NCI-H2227 (cell line): ENCODE measurements around the gene FIZ1.

Experiments
- DNase-seq: peaks from one replicate; lab custom pipeline; 2025; ENCODE audit not compliant: unreplicated experiment; lab: John Stamatoyannopoulos, UW

Gene FIZ1

DNA sequence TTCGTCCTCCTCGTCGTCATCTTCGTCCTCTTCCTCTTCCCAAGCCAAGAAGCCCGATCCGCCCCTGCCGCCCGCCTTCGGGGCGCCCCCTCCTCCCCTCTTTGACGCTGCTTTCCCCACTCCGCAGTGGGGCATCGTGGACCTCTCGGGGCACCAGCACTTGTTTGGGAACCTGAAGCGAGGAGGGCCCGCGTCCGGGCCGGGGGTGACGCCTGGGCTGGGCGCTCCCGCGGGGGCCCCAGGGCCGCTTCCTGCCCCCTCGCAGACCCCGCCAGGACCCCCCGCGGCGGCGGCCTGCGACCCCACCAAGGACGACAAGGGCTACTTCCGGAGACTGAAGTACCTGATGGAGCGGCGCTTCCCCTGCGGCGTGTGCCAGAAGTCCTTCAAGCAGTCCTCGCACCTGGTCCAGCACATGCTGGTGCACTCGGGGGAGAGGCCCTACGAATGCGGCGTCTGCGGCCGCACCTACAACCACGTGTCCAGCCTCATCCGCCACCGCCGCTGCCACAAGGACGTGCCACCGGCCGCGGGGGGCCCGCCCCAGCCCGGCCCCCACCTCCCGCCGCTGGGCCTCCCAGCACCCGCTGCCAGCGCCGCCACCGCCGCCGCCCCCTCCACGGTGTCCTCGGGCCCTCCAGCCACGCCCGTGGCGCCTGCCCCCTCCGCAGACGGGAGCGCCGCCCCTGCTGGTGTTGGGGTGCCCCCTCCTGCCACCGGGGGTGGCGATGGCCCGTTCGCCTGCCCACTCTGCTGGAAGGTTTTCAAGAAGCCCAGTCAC lies 14.8 kb upstream of the FIZ1 start:
- no peak for DNase-seq

DNA sequence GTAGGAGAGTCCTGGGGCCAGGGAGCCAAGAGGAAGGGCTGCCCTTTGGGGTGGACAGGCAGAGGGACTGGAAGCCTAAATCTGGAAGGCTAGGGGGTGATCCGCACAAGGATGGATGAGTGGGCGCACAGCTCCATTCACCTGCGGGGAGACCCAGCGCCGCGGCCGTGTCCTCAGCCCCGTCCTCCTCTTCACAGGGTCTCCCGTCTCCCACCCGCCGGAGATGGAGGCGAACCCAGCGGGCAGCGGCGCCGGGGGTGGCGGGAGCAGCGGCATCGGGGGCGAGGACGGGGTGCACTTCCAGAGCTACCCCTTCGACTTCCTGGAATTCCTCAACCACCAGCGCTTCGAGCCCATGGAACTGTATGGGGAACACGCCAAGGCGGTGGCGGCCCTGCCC lies 14.1 kb upstream of the FIZ1 start:
- DNase-seq = no peak

DNA sequence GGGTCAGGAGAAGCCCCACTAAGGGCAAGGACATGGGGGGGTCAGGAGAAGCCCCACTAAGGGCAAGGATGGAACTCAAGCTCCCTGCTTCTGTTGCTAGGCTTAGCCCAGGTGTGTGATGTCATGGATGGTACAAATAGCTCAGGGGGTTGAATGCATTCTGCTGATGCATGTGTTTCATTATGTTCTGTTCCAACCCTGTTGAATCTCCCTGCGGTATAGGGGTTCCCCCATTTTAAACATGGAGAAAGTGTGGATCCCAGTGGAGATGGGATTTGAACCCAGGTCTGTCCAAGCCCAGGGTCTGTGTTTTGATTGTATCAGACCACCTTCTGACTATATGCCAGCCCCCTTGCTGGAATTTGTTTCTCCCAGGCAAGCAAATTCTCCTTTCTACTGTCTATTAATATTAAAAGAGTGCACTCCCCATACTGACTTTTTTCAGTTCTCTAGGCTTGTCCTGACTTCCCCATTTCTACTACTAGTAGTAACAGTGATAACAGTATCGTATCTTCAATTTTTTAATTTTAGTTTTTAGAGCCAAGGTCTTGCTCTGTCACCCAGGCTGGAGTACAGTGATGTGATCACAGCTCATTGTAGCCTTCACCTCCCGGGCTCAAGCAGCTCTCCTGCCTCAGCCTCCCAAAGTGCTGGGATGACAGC lies 12.8 kb upstream of the FIZ1 start:
- DNase-seq = no peak

DNA sequence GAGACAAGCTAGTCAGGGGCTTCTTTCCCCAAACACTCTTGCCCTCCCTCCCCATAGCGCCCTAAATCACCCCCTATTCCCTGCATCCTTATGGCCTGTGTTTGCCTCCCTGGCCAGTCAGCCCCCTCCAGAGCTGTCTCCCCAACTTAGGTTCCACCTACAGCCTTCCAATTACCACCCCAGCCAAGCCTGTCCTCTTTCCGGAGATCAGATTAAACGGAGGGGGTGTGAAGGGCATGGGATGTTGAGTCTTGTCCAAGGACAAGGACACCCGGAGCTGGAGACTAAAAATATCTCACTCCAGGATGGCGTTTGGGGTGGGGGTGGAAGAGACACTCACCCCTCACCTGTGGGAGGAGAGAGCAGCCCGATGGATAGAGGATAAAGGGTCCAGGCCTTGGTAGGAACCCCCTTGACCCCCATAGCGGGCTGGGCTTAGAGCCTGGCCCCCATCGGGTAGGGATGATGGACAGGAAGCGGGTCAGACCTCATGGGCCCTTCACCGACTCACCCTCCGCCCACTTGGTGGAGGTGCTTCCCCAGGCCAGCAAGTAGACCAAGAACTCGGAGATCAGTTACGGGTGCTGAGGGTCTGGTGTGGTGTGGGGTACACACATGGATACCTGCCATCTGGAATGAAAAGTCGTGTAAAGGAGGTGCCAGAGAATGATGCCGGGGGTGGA lies 12.1 kb upstream of the FIZ1 start:
- DNase-seq = no peak

DNA sequence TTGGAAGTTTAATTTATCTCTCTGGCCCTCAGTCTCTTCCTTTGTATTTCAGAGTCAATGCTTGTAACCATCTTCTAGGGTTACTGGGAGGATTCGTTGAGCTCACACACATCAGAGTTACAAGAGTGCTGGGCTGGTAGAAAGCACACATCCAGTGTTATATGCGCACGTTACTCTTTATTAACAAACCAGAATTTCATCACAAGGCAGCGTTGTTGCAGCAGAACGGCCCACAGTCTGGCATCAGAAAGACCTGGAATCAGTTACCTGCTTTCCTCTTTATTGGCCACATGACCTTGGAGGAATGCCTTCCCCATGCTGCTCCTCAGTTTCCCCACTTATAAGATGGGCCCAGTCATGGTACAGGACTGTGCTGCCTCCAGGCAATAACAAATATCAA lies 10.0 kb upstream of the FIZ1 start:
- no peak for DNase-seq

DNA sequence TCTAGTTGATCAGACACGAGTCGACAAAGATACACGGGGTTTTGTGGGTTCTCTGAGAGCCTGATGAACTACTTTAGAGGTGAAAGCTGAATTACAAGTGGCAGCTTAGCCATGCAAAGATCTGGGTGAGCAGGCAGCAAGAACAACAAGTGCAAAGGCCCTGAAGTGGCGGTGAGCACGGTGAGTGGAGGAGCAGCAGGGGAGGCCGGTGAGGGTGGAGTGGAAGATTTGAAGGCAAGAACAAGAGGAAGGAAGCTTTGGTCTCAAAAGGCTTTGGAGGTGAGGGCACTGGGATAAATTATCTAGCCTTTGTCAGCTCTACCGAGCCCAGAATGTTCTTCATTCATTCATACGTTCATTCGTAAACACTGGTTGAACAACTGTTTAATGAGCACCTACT lies 7.5 kb upstream of the FIZ1 start:
- DNase-seq = no peak

DNA sequence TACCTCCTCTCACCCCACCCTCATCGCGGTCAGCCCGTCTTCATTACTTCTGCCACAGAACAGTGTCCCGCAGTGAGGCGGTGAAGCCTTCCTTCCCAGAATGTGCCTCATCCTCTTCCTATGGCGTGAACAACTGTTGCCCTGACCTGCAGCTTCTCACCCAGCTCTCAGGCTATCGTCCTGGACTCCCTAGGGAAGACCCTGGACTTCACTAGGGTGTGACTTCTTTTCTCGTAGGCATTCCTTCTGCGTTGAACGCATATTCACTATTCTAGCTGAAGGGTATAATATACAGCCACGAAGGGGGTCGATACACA lies 7.1 kb upstream of the FIZ1 start:
- no peak for DNase-seq

DNA sequence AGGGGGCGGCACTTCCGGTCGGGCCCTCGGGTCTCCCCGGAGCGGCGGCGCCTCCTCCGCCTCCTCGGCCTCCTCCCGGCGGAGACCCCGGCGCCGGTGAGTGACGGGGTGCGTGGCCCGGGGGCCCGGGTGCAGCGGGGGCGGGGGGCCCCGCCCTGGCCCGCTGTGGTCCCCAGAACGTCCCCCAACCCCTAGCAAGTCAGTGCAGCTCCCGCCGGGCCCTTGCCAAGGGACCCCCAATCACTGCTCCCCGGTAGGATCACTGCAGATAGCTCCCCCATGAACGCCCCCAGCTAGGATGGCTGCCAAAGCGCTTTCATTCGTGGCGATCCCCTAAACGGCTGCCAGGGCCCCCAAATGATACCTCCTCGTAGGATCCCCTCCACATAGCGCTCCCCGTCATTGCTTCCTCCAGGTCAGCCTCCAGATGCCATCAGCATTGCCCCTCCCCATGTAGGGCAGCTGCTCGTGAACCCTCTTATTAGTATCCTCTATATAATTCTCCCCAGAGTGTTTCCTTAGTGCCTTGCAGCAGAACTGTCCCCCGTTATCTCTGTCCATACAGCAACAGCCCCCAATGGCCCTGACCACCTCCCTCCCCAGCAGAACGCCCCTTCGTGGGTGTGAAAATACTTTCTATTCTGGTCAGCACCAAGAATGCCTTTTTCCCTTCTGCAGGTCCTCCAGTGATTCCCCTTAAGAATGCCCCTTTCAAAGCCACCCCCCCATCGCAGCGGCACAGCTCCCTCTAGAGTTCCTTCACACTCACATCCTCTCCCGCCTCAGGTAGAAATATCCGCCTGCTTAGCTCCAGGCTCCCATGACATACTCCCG lies 6.5 kb upstream of the FIZ1 start, which contains the start of gene ZNF865:
TSS of gene ZNF865 (plus strand) at position 11 of the 834 bp plus-strand sequence. CDS start 7,972 bp downstream, outside the sequence.
- DNase-seq = peak; percentile 94

DNA sequence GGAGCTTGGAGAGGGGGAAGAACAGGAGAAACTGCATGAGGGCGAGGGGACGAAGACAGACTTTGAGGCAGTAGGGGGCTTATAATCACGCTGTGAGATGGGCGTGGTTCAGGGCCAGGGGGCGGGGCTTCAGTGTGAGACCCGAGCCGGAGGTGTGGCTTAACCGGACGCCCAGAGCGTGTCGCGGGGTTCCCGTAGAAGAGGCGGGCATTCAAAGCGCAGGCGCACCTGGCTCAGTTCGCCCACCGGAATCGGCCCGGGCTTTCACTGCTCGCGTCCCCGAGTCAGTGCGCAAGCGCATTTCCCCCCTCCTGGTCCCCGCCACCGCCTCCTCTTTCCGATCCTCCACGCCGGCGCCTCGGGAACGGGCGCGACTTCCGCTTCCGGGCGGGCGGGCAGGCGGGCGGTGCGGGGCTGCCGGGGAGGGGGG lies 5.9 kb upstream of the FIZ1 start:
- DNase-seq = peak; percentile 100

DNA sequence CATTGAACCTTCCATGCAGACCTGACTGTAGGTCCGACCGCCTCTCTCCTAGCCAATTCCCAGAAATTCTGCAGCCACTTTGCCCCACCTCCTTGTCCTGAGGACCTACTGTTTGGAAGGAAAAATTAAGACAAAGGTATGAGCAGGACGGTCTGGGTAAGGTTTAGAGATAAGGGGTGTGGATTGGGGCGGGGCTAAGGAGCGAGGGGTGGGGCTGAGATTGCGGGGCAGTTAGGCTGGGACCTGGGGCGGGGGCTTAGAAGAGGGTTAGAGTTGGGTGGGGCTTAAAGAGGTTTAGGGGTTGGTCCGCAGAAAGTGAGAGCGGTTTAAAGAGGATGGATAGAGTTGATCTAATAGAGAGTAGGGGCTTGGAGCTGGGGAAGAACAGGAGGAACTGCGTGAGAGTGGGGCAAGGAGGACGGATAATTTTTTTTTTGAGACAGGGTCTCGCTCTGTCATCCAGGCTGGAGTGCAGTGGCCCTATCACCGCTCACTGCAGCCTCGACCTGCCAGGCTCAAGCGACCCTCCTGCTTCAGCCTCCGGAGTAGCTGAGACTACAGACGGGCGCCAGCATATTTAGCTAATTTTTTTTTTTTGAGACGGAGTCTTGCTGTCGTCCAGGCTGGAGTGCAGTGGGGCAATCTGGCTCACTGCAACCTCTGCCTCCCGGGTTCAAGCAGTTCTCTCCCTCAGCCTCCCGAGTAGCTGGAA lies 4.4 kb upstream of the FIZ1 start:
- DNase-seq = no peak

DNA sequence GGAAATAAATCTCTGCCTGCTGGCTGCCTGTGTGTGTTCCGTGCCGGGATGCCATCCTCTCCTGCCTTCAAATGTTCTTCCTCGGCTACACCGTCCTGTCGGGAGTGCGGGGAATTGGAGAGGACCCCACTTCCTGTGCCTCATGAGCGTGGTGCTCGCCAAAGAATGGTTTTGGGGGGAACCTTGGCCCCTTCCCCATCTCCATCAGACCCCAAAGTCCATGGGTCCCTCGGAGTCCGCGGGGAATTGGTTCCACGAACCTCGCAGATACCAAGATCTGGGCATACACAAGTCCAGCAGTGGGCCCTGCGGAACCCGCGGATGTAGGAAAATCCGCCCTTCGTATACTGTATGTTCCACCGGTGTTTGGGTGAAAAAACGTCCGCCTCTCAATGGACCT lies 3.8 kb upstream of the FIZ1 start:
- DNase-seq = no peak

DNA sequence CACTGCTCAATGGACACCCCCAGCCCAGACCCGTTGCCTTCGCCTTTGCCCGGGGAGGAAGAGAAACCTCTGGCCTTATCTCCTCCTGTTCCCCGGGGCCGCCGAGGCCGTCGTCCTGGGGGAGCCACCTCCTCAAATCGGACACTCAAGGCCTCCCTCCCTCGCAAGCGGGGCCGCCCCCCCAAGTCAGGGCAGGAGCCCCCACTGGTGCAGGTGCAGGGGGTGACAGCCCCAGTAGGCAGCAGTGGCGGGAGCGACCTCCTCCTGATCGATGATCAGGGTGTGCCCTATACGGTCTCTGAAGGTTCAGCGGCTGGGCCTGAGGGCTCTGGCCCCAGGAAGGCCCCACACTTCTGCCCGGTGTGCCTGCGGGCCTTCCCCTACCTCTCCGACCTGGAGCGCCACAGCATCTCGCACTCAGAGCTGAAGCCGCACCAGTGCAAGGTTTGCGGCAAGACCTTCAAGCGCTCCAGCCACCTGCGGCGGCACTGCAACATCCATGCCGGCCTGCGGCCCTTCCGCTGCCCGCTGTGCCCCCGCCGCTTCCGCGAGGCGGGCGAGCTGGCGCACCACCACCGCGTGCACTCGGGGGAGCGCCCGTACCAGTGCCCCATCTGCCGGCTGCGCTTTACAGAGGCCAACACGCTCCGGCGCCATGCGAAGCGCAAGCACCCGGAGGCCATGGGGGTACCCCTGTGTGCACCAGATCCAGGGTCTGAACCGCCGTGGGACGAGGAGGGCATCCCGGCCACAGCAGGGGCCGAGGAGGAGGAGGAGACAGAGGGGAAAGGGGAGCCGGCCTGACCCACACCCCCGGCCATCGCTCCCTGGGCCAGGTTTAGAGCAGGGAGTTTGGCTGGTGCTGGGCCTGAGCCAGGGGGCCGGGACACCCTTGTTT lies 3.0 kb upstream of the FIZ1 start:
- DNase-seq = no peak

DNA sequence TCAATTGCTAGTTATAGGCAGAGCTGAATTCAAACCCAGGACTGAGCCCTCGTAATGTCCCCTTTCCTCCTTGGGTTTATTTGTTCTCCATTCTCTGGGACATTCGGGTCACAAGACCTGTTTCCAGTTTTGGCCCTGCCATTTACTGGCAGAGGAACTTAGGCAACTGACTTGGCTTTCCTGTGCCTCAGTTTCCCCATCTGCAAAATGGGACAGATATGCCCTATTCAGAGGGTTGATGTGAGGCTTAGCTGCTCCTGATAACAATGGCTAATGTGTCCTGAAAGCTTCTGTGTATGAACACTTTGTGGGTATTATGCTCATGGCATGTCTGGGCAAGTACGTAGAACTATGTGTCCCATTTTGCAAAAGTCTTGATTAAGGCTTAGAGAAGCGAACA lies 1.8 kb upstream of the FIZ1 start:
- peak; percentile 64 for DNase-seq

DNA sequence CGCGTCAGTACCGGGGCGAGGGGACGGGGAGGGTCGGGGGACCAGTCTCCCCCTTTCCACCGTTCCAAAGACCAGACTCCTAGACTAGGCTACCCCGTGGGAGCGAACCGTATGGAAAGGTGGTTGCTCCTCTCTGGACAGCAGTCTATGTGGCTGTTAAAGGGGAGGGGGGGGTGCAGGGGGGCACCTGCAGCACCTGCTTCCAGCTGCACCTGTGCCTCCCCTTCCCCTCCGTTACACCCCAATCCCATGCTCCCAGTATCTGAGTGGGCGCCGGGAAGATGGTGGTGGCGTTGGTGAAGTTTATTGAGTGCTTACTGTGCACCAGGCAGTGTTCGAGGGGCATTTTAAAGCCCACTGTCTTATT lies 1.3 kb upstream of the FIZ1 start:
- no peak for DNase-seq

DNA sequence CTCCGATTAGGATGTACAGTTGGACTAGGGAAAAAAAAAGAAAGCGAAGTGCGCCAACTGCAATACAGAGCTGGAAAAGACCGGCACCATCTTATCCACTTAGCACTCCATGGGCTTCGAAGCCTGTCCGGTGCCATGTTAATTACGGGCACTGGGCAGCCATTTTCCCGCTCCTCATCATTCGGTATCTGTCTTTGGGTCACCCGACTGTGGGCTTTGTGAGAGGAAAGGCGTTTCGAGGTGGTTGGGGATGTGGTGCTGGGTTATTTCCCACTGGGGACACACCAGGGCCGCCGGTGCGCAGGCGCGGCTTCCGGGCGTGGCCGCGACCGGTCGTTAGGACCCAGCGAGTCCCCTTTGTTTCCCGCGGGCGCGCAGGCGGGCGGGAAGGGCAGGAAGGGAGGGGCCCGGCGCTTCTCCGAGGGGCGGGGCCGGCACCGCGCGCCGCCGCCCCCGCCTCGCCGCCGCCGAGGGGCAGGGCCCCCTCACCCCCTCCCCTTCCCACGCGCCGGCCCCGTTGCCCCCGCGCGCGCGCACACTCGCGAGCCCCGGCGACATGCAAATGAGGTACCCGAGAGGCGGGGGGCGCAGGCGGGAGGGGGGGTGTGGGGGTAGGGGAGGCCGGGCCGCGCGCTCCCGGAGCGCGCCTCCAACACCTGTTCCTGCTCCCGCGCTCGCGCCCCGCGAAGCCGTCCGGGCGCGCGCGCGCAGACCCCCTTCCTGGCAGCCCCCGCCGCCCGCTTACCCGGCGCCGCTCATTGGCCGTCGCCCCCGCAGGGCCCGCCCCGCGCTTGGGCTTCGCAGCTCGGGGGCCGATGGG lies 735 bp upstream of the FIZ1 start, which contains the start of gene ZNF524:
TSS of gene ZNF524 (plus strand) at position 447 of the 820 bp plus-strand sequence. CDS start 1,825 bp downstream, outside the sequence.
- DNase-seq = peak; percentile 100

DNA sequence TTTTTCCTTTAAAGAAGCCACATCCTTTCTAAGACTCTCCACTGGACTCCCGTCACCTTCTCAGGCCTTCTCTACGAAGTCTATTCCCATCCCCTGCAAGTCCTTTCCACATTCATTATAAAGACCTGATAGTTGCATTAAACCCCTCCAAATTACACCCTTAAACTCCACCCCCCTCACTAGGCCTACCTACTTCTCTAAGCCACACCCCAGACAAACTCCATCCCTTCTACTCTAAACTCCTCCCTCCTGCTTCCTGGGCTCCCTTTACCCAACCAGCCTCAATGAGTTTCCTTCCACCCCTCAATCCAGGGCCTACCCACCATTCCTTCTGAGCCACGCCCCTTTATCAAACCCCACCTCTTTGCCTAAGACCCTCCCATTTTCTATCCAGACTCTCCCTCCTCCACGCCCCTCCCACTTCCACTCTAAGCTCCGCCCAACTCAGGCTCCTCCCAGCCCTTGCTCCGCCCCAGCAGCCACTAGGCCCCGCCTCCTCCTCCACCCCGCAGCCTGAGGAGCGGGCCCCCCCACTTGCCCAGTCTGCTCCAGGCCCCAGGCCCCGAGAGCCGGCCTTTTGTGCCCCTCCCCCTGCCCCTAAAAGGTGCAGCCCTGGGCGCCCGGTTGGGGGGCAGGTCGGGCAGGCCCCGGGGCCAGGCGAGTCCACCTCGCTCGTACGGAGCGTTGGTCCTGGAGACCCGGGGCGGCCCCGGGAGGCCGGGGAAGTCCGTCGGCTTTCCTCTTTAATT lies 424 bp downstream of the FIZ1 start:
- DNase-seq = peak; percentile 98

DNA sequence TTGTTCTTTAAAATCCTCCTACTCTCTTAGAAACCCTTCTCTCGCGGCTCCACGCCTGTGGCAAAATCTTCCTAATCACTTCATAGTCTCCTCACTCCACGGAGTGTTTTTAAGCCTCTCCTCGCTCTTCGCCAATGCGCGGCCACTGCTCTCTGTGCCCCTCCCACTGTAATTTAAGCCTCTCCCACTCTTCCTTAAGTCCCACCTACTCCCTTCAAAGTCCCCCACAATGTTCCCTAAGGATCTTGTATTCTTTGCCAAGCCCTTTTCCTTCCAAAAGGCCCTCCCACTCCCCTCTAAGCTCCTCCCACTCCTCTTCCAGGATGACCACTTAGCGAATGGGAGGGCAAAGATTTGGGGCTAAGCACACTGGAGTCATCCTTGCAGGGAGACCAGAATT lies 1.3 kb downstream of the FIZ1 start:
- peak; percentile 43 for DNase-seq

DNA sequence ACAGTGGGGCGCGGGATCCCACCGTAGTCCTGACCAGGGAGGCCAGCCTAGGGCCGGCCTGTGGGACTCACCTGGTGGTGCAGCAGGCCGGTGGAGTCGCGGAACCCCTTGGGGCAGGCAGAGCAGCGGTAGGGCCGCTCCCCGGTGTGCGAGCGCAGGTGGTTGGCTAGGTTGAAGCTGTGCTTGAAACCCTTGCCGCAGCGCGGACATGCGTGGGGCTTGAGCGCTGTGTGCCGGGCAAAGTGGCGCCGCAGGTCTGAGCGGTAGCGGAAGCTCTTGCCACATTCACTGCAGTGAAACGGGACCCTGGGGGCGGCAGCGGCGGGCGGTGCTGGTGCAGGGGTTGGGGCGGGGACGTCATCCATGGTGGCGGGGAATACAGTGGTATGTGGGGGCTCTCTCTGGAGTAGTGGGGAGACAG lies 1.8 kb downstream of the FIZ1 start:
- no peak for DNase-seq
